Adipocyte (in vitro differentiated cells): Measurements from ENCODE around the gene C11orf97.
A peak's percentile ranks its signal among the peaks of the same experiment; 100 is the strongest.
"Not testable (repeated sequence)": the region's sequence is repeated elsewhere in the genome, so short reads cannot be mapped to it uniquely, and the experiment has no call there.

ENCODE experiments used
- DNase-seq: peaks from one replicate; pipeline ENCODE4 v3.0.0-alpha.2; 2015; ENCODE audit warnings: low read depth
- H3K27me3 ChIP-seq: replicated peaks from 2 replicates; pipeline ENCODE4 v1.7.0; 2013; ENCODE audit warnings: mild to moderate bottlenecking, low read length, moderate library complexity; ENCODE audit not compliant: control insufficient read depth, insufficient read depth
- H3K36me3 ChIP-seq: 2 replicates; pipeline ENCODE4 v1.7.0; 2013; ENCODE audit warnings: low read length, mild to moderate bottlenecking, moderate library complexity; ENCODE audit not compliant: control insufficient read depth, insufficient read depth, severe bottlenecking
- H3K4me1 ChIP-seq: 2 replicates; pipeline ENCODE4 v1.7.0; 2013; ENCODE audit warnings: mild to moderate bottlenecking, low read length, moderate library complexity; ENCODE audit not compliant: control insufficient read depth, insufficient read depth
- H3K4me3 ChIP-seq: 2 replicates; pipeline ENCODE4 v1.7.0; 2013; ENCODE audit warnings: mild to moderate bottlenecking, low read length, moderate library complexity
- H3K9ac ChIP-seq: 2 replicates; pipeline ENCODE4 v1.7.0; 2013; ENCODE audit warnings: mild to moderate bottlenecking, low read length, moderate library complexity
- H3K9me3 ChIP-seq: 2 replicates; pipeline ENCODE4 v1.7.0; 2013; ENCODE audit warnings: mild to moderate bottlenecking, low read length, moderate library complexity; ENCODE audit not compliant: control insufficient read depth

The C11orf97 gene

DNA sequence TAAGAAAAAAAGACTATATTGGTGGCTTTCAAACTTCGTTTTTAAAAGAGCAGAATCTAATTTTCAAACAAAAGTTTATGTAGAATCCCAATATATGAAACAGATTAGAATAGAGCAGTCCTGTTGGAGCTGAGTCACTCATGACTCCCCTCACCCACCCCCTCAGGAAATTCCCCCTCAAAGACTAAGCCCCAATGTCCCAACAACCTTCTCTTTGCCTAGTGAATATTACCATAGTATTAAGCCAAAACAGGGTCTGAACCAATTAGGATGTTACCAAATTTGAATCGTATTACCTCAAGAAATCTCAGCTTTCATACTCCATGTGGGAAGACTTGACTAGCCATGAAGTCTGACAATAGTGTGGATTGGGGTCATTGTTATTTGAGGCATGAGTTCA is 47.1 kb downstream of the C11orf97 start:
- Histone ChIP-seq H3K4me1 (peaks cover 33% of the 10 kb centered on the region), H3K9me3 (no peaks in the 10 kb centered on the region), H3K36me3 (no peaks in the 10 kb centered on the region), H3K9ac (no peak overlapping the region), H3K27me3 (no peaks in the 10 kb centered on the region), H3K4me3 (no peak overlapping the region)
- DNase-seq = no peak

DNA sequence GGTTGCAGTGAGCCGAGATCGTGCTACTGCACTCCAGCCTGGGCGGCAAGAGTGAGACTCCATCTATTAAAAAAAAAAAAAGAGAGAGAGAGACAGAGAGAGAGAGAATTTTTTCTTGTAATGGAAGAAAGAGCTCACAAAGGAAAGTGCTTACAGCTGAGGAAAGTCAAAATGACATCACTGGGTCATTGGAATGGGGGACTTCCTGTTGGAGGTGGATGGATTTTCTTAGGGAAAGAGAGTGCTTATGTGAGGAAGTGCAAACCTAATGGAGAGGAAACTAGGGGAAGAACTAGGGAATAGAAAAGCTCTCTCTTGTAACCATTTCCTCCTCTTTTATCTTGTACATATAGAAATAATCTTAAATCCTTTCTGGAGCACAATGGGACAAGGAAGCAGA is 48.6 kb downstream of the C11orf97 start:
- H3K9me3 ChIP-seq = no peaks in the 10 kb centered on the region
- DNase-seq = no peak
- H3K4me3 ChIP-seq = no peak overlapping the region
- H3K9ac ChIP-seq = no peak overlapping the region
- H3K27me3 ChIP-seq = no peaks in the 10 kb centered on the region
- no peaks in the 10 kb centered on the region for H3K36me3 ChIP-seq
- H3K4me1 ChIP-seq = peaks cover 33% of the 10 kb centered on the region

DNA sequence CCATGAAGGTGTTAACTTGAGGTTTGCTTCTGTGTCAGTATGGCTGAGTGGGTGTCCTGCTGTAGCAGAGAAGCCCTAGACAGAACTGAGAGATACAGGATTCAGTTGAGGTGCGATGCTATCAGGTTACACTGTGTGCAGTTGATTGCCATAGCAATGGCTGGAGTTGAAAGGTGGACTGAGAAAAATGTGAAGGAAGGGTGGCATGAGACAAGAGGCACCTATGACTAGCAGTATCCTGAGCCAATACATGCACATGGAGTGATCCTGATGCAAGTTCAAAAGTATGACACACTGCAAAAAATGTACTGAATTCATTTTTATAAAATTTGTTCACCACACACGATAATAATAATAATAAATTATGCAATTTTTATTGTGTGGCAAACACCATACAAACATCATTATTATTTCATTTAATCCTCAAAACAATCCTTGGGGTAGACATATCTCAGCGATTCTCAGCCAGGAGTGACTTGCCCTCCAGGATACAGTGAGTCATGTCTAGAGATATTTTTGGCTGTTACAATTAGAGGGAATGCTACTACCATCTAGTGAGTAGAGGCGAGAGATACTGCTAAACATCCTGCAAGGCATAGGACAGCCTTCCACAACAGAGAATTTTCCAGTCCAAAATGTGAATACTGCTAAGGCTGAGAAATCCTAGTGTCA is 51.1 kb downstream of the C11orf97 start:
- Histone ChIP-seq H3K9me3 (no peaks in the 10 kb centered on the region), H3K9ac (no peak overlapping the region), H3K4me3 (no peak overlapping the region), H3K27me3 (no peaks in the 10 kb centered on the region), H3K36me3 (no peaks in the 10 kb centered on the region), H3K4me1 (peaks cover 15% of the 10 kb centered on the region)
- DNase-seq = peak; percentile 67

DNA sequence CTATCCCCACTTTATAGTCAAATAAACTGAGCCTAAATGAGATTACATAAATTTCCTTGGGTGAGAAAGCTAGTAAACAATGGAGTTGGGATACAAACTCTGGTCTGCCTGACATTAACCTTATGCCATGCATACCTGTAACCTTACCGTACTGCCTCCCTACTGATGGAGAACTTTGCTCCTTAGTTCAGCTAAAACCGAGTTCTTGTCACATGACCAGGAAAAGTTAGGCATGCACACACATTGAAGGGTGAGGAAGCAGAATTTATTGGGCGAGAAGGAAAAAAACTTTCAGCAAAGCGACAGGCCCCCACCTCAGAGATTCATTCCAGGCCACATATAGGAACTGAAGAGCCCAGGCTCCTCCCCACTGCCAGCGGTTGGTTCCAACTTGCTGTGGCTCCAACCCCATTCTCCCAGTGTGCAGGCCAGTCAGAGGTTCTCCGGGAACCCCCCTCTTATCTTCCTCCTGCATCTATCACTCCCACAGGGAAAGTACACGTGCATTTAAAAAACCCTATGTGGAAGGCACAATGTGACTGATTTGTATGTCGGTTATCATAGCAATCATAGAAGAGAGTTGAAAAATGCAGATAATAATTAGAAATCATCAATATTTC is 51.7 kb downstream of the C11orf97 start:
- Histone ChIP-seq H3K4me3 (no peak overlapping the region), H3K4me1 (peaks cover 12% of the 10 kb centered on the region), H3K36me3 (no peaks in the 10 kb centered on the region), H3K9ac (no peak overlapping the region), H3K27me3 (no peaks in the 10 kb centered on the region), H3K9me3 (no peaks in the 10 kb centered on the region)
- no peak for DNase-seq

DNA sequence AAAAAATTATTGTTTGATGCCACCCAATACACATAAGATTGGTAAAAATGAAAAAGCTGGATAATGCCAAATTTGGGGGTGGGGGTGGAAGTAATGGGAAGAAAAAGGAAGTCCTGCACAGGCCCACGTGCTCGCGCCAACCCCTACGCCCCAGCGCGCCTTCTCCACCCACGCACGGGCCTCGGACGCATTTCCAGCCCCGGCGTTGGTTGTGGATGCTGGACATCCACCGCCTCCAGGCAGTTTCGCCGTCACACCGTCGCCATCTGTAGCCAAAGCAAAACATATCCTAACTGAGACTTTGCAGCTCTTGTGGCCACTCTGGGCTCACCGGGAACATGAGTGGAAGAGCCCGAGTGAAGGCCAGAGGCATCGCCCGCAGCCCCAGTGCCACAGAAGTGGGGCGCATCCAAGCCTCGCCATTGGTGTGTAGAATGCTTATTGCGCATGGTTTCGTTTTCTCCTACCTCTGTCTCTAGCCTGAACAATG is 55.0 kb downstream of the C11orf97 start, which contains the start of gene PIWIL4:
Gene PIWIL4 (plus strand): TSS at position 188 of the 490 bp plus-strand sequence. CDS start 151 bp downstream, at position 339.
- Histone ChIP-seq H3K9me3 (no peaks in the 10 kb centered on the region), H3K36me3 (no peaks in the 10 kb centered on the region), H3K9ac (no peak within 1 kb of the TSS), H3K4me3 (no peak within 1 kb of the TSS), H3K4me1 (peaks cover 12% of the 10 kb centered on the region), H3K27me3 (no peaks in the 10 kb centered on the region)
- no peak for DNase-seq

DNA sequence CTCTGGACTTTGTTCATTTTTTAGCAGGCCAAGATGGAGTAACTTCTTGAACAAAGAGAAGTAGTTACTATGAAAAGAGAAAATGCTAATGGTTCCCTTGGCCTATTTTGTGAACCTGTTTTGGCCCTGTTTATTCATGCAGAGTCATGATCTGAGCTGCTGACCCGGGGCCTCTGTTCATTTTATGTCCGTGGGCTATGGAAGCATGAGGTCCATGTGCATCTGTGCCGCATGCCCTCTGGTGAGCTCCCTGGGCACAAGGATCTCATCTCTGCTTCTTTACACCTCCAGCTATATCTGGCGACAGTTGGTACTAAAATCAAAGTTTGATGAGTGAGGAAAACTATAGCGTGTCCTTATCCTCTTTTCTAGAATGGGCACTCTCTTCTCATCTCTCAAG is 55.9 kb downstream of the C11orf97 start:
- Histone ChIP-seq H3K9ac (no peak overlapping the region), H3K27me3 (no peaks in the 10 kb centered on the region), H3K9me3 (no peaks in the 10 kb centered on the region), H3K36me3 (no peaks in the 10 kb centered on the region), H3K4me3 (no peak overlapping the region), H3K4me1 (peaks cover 9% of the 10 kb centered on the region)
- DNase-seq = no peak

DNA sequence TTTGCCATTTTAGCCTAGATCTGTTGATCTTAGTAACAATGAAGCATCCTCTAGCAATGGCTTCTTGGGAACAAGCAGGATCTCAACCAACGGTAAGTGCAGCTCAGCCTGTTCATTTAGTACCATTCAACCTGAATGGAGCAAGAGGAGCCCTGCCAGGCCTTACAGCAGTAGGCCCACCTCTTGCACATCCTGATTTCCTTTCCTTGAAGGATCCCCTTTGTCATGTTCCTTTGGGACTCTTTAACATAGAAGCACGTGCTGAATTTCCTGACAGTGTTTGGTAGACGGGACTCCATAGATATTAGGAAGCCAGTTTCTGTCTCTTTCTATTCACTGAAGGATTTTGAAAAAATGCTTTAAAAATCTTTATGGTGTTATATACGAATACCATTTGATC is 56.5 kb downstream of the C11orf97 start:
- Histone ChIP-seq H3K4me3 (no peak overlapping the region), H3K9ac (no peak overlapping the region), H3K4me1 (peaks cover 4% of the 10 kb centered on the region), H3K36me3 (no peaks in the 10 kb centered on the region), H3K27me3 (no peaks in the 10 kb centered on the region), H3K9me3 (no peaks in the 10 kb centered on the region)
- no peak for DNase-seq

DNA sequence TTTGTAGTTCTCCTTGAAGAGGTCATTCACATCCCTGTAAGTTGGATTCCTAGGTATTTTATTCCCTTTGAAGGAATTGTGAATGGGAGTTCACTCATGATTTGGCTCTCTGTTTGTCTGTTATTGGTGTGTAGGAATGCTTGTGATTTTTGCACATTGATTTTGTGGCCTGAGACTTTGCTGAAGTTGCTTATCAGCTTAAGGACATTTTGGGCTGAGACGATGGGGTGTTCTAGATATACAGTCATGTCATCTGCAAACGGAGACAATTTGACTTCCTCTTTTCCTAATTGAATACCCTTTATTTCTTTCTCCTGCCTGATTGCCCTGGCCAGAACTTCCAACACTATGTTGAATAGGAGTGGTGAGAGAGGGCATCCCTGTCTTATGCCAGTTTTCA is 60.7 kb downstream of the C11orf97 start:
- peaks cover 17% of the 10 kb centered on the region for H3K4me1 ChIP-seq
- H3K9me3 ChIP-seq, H3K4me3 ChIP-seq, H3K9ac ChIP-seq, H3K27me3 ChIP-seq, DNase-seq, H3K36me3 ChIP-seq: not testable (repeated sequence)

DNA sequence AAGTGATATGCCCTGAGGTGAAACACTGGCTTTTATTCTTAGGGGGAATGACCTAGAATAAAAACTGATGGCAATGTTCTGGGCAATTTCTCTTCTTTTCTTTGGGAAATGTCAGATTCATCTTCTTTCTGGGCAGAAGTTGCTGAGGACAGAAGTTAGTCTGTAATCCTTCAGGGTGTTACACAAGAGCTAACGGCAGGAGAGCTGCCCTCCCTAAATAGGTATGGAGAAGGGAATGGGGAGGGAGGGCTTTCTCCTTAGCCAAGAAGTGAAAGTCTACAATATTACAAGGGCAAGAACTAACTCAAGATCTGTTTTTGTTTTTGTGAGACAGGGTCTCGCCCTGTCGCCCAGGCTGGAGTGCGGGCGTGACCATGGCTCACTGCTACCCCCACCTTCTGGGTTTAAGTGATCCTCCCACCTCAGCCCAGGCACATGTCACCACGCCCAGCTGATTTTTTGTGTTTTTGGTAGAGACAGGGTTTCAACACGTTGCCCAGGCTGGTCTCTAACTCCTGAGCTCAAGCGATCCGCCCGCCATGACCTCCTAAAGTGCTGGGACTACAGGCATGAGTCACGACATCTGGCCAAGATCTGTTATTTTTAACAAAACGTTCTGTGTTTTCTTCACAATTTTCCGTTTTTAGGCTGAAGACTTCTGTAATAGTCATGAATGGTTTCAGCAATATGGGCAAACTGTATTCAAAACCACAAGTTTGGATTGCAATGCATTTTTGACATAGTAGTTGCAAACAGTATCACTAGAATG is 62.1 kb downstream of the C11orf97 start:
- Histone ChIP-seq H3K9me3 (no peaks in the 10 kb centered on the region), H3K27me3 (no peaks in the 10 kb centered on the region), H3K36me3 (no peaks in the 10 kb centered on the region), H3K9ac (peak overlapping the region; percentile 41), H3K4me1 (peaks cover 21% of the 10 kb centered on the region), H3K4me3 (peak overlapping the region; percentile 66)
- peak; percentile 65 for DNase-seq

DNA sequence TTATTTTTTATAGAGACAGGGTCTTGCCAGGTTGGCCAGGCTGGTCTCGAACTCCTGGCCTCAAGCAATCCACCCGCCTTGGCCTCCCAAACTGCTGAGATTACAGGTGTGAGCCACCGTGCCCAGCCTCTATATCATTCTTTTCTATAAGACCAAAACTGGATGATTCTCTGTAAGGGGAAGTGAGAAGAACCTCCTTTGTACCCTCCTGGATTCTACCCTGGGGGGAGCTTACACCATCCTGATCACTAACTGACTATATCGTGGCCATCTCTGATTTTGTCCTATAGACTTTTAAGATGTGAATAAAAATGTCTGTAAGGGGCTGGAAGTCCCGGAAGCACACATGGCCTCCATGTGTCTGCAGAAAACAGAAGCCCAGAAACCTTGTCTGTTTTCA is 64.0 kb downstream of the C11orf97 start:
- no peak overlapping the region for H3K9ac ChIP-seq
- H3K36me3 ChIP-seq = no peaks in the 10 kb centered on the region
- peaks cover 21% of the 10 kb centered on the region for H3K4me1 ChIP-seq
- no peaks in the 10 kb centered on the region for H3K27me3 ChIP-seq
- H3K9me3 ChIP-seq = no peaks in the 10 kb centered on the region
- H3K4me3 ChIP-seq = no peak overlapping the region
- DNase-seq = no peak

DNA sequence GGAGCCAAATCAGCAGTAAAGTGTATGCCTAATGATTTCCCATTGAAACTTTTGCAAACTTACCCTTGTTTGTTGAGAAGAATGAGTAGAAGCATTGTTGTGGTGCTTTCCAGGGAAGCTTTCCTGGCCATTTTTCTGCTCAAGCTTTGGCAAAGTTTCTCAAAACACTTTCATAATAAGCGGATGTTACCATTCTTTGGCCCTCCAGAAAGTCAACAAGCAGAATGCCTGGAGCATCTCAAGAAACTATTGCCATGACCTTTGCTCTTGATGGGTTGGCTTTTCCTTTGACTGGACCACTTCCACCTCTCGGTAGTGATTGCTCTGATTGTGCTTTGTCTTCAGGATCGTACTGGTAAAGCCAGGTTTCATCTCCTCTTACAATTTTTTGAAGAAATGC is 65.6 kb downstream of the C11orf97 start:
- Histone ChIP-seq H3K4me1 (peaks cover 21% of the 10 kb centered on the region), H3K36me3 (no peaks in the 10 kb centered on the region), H3K9me3 (no peaks in the 10 kb centered on the region), H3K27me3 (no peaks in the 10 kb centered on the region), H3K4me3 (no peak overlapping the region), H3K9ac (no peak overlapping the region)
- no peak for DNase-seq
